GM12873 (cell line): Measurements from ENCODE around the gene ITPRIPL2.

Experiments used
- CTCF ChIP-seq: IDR thresholded peaks from 2 replicates; pipeline ENCODE4 v1.5.1; 2012; ENCODE audit warnings: low read depth, mild to moderate bottlenecking, moderate library complexity, low read length, control low read depth; ENCODE audit not compliant: insufficient read depth; ENCODE audit errors: missing control alignments

The ITPRIPL2 gene

GRCh38 chr16:19086322-19087199 is 27.2 kb upstream of the ITPRIPL2 start:
- peak; percentile 98 for TF ChIP-seq CTCF

DNA sequence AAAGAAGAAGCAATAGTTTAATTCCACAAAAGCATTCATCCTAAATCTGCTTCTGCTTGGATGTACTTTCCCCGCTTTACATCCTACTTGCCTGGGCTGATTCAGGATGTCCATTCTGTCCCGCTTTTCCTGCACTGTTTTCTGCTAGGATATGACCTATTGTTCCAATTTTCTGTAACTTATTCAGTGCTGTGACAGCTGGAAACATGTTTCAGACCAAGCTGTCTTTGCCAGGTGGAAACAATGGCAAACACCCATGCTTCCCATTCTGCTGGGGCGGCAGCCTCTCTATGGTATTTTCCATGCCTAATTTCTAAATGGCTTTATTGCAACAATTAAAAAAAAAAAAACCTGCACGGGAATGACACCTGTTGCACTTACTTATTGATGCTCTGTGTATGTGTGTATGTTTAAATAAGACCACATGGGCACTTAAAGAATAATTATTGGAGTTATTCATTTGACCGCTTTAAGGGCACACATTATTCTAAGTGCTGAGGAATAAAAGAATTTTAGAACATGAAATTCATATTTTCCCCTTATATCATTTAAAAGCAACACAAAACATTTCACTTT is 25.3 kb upstream of the ITPRIPL2 start:
- TF ChIP-seq CTCF = no peak

DNA sequence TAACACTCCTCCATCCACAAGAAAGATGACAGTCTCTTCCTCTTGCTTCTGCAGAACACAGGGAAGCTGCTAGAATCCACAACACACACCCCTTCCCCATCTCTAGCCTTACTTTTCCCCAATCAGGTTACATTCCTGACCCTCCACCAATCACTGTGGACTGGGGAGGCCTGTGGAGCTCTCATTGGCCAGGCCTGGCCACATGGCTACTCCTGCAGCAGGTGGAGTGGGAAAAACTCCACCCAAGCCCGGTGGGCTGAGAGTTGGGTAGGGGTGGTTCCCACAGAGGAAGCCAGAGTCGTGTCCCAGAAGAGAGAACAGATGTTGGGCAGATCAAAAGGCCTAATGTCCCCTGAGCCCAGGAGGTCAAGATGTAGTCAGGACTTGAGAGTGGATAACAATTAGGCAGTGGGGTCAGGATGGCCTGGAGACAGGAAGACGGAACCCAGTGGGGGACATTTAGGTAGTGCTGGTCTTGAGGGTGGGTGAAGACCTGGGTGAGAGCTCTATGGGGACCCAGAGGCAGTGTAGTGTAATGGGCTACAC is 24.3 kb upstream of the ITPRIPL2 start:
- no peak for TF ChIP-seq CTCF

DNA sequence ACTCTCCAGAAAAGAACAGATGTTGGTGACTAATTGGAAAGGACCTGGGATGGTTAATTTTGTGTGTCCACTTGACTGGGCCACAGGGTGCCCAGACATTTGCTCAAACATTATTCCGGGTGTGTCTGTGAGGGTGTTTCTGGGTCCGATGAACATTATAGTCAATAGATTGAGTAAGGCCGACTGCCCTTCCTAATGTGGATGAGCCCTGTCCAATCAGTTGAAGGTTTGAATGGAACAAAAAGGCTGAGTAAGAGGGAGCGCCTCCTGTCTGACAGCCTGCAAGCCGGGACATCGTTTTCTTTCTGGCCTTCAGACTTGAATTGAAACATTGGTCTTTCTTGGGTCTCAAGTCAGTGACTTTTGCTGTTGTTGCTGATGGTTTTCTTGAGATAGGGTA is 22.8 kb upstream of the ITPRIPL2 start:
- TF ChIP-seq CTCF = no peak

DNA sequence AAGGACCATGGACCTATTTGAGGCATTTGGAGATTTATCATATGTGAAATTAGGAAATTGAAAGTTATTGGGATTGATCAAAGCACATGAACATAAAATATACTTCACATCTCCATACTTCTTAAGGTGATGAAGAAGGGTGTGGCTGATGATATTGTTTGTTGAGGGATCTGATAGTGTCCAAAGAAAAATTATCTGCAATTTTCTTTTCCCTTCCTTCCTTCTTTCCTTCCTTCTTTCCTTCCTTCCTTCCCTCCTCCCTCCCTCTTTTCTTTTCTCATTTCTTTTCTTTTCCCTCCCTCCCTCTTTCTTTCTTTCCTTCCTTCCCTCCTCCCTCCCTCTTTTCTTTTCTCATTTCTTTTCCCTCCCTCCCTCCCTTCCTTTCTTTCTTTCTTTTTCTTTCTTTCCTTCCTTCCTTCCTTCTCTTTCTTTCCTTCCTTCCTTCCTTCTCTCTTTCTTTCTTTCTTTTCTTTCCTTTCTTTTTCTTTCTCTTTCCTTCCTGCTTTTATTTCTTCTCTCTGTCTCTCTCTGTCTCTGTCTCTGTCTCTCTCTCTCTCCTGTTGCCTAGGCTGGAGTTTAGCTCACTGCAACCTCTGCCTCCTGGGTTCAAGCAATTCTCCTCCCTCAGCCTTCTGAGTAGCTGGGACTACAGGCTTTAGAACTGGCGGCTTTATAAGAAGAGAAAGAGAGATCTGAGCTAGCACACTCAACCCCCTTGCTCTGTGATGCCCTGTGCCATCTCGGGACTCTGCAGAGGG is 20.9 kb upstream of the ITPRIPL2 start:
- no peak for TF ChIP-seq CTCF

DNA sequence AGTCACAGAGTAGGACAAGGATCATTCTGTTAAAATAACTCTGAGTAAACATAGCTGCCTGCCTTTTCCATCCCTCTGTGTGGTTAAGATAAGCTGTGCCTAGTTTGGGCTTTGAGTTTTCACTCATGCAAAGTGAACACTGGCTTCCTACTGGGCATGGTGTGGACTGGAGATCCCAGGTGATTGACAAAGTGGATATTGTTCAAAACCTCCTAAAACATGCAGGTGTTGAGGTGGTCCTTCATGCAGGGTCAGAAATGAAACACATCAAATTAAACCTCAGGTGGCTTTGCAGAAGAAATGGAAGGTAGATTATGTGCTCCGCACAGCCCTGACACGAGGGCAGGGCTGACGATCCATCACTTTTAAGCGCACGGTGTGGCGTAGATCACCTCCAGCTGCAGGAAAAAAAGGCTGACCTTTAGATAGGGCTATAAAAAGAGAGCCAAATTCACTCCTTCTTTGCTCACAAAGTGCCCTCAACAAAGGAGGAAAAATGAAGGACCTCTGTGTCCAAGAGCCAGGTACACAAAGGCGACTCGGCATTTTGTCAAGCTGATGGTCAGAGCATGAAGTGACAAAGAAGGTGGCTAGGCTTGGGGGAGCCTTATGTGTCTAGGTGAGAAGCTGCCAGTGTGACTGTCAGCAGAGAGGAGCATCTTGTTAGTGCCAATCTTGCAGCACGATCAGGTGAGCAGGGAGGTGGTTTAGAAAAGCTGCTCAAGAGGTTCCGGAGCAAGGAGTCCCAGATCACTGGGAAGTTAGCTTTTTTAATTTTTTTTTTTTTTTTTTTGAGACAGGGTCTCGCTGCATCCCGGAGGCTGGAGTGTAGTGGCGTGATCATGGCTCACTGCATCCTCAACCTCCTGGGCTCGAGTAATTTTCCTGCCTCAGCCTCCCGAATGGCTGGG is 19.9 kb upstream of the ITPRIPL2 start:
- no peak for TF ChIP-seq CTCF
